DOHH2 (cell line): Measurements from ENCODE around the gene PLXNA3.

Experiments
- H3F3A ChIP-seq: fragments of 200-600 bp; sonication (generic), shearing (Covaris generic); 2 replicates; pipeline ENCODE4 v1.6.0; 2016; ENCODE audit warnings: antibody characterized with exemption, mild to moderate bottlenecking; ENCODE audit not compliant: control insufficient read depth, insufficient read depth
- H3K27ac ChIP-seq: fragments of 200-600 bp; sonication (generic); 2 replicates; pipeline ENCODE4 v1.5.1; 2014; ENCODE audit warnings: low read depth, mild to moderate bottlenecking, low read length, moderate library complexity
- H3K27me3 ChIP-seq: fragments of 200-600 bp; sonication (generic); 2 replicates; pipeline ENCODE4 v1.6.1; 2014; ENCODE audit warnings: mild to moderate bottlenecking, low read length, mixed read lengths; ENCODE audit not compliant: control insufficient read depth
- H3K36me3 ChIP-seq: fragments of 200-600 bp; sonication (generic); 2 replicates; pipeline ENCODE4 v1.6.1; 2014; ENCODE audit warnings: mild to moderate bottlenecking, low read length, moderate library complexity, mixed read lengths; ENCODE audit not compliant: control insufficient read depth
- H3K4me1 ChIP-seq: fragments of 200-600 bp; sonication (generic); 2 replicates; pipeline ENCODE4 v1.6.1; 2014; ENCODE audit warnings: mild to moderate bottlenecking, low read length, mixed read lengths; ENCODE audit not compliant: control insufficient read depth
- H3K4me2 ChIP-seq: fragments of 200-600 bp; sonication (generic); 2 replicates; pipeline ENCODE4 v1.6.0; 2014; ENCODE audit warnings: mild to moderate bottlenecking, low read length, moderate library complexity
- H3K4me3 ChIP-seq: fragments of 200-600 bp; sonication (generic); 2 replicates; pipeline ENCODE4 v1.5.1; 2014; ENCODE audit warnings: mild to moderate bottlenecking, low read length, mixed read lengths
- H3K79me2 ChIP-seq: fragments of 200-600 bp; sonication (generic); 2 replicates; pipeline ENCODE4 v1.6.1; 2014; ENCODE audit warnings: mild to moderate bottlenecking, low read length, mixed read lengths; ENCODE audit not compliant: control insufficient read depth
- H3K9me2 ChIP-seq: fragments of 200-600 bp; sonication (generic); replicated peaks from 2 replicates; pipeline ENCODE4 v1.6.1; 2014; ENCODE audit warnings: mild to moderate bottlenecking, low read length, mixed read lengths; ENCODE audit not compliant: control insufficient read depth
- H3K9me3 ChIP-seq: fragments of 200-600 bp; sonication (generic); 2 replicates; pipeline ENCODE4 v1.6.1; 2014; ENCODE audit warnings: antibody characterized with exemption, low read length, mixed read lengths; ENCODE audit not compliant: control insufficient read depth, insufficient read depth
- H4K20me1 ChIP-seq: fragments of 200-600 bp; sonication (generic); 2 replicates; pipeline ENCODE4 v1.6.0; 2014; ENCODE audit warnings: low read depth, mild to moderate bottlenecking, antibody characterized with exemption, low read length, moderate library complexity; ENCODE audit not compliant: control insufficient read depth, insufficient read depth
- EZH2phosphoT487 ChIP-seq: fragments of 200-600 bp; sonication (generic); IDR thresholded peaks from 2 replicates; pipeline ENCODE4 v1.6.1; 2017; ENCODE audit warnings: borderline replicate concordance, mild to moderate bottlenecking, antibody characterized with exemption, low read length, moderate library complexity, mixed read lengths
- TF ChIP-seq, protein P1 (sequence below): fragments of 200-600 bp; sonication (generic); IDR thresholded peaks from one replicate; pipeline ENCODE4 v1.5.1; 2014; ENCODE audit warnings: antibody characterized with exemption, mild to moderate bottlenecking, low read depth, low read length; ENCODE audit not compliant: poor library complexity, severe bottlenecking

The PLXNA3 gene

DNA sequence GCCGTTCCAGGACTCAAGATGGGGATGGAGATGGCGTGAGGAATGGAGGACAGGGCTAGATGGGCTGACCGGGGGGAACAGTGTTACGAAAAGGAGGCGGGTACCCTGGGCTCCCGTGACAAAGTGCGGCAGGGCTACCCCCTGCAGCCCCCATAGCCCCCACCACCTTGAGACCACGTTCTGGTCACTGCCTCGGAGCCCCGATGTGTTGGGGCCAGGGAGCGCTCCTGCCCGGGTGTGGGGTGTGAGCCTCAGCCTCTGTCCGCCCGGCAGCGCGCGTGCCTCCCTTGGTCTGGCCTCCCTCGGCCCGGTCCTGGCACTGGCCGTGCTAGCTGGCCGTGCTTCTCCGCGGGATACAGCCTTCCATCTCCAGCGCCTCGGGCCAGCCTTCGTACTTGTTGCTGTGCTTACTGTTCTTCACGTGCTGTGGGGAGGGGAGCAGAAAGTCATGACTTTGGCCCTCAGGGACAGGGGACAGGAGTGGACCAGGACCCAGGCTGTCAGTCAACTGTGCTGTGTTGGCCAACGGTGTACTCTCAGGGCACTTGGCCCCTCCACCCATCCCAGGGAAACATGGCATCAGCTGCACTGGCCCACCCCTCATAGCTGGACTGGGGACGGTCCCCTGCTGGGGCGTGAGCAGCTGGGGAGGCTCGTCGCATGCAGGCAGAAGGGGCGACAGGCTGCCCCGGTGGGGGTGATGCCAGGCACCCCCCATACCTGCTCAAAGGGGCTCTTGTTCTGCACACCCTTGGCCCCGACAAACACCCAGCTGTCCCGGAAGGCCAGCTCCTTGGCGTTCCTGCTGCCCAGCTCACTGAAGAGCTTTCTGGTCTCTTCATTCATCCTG, 48.6 kb downstream of the PLXNA3 start:
- H4K20me1 ChIP-seq = no peaks in the 10 kb centered on the region
- no peaks in the 10 kb centered on the region for H3K9me2 ChIP-seq
- H3K36me3 ChIP-seq = peaks cover 18% of the 10 kb centered on the region; the same call in 1 of the 2 replicates
- no peaks in the 10 kb centered on the region for H3K9me3 ChIP-seq
- peaks cover 10% of the 10 kb centered on the region for H3K4me1 ChIP-seq
- no peaks in the 10 kb centered on the region for H3K79me2 ChIP-seq
- no peaks in the 10 kb centered on the region for H3K27me3 ChIP-seq
- H3K4me3 ChIP-seq = no peak overlapping the region
- TF ChIP-seq, protein P1, sequence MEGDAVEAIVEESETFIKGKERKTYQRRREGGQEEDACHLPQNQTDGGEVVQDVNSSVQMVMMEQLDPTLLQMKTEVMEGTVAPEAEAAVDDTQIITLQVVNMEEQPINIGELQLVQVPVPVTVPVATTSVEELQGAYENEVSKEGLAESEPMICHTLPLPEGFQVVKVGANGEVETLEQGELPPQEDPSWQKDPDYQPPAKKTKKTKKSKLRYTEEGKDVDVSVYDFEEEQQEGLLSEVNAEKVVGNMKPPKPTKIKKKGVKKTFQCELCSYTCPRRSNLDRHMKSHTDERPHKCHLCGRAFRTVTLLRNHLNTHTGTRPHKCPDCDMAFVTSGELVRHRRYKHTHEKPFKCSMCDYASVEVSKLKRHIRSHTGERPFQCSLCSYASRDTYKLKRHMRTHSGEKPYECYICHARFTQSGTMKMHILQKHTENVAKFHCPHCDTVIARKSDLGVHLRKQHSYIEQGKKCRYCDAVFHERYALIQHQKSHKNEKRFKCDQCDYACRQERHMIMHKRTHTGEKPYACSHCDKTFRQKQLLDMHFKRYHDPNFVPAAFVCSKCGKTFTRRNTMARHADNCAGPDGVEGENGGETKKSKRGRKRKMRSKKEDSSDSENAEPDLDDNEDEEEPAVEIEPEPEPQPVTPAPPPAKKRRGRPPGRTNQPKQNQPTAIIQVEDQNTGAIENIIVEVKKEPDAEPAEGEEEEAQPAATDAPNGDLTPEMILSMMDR = no peak
- no peak for TF ChIP-seq EZH2phosphoT487
- no peaks in the 10 kb centered on the region for H3F3A ChIP-seq
- H3K4me2 ChIP-seq = no peak overlapping the region
- no peak overlapping the region for H3K27ac ChIP-seq

DNA sequence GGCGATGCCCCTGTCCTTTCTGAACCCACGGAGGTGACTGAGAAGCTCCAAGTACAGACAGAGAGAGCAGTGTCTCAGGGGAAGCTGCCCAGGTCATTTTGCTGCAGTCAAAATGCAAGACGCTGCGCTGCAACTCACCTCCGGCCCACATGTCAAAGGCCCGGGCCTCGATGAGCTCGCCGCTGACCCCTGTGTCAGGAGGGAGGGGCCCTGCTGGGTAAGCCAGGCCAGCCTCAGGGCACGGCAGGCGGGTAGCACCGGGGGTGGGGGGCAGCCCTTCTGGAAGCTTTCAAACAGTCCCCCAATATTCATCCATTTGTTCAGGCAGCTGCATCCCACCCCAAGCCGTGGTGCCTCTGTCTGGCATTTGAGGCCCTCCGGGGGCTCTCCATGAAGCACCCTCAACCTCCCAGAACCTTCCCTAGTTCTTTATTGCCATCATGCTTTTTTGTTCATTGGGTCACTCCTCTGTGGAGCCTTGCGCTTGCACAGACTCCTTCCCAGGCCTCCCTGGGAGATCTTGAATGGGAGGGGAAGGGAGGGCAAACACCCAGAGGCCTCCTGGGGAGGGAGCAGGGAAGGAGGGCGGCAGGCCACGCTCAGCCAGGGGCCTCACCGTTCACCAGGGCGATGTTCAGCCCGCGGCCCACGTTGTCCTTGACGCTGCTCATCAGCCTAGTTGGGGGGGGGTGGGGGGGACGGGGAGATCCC, 49.7 kb downstream of the PLXNA3 start:
- H3K27me3 ChIP-seq = no peaks in the 10 kb centered on the region

DNA sequence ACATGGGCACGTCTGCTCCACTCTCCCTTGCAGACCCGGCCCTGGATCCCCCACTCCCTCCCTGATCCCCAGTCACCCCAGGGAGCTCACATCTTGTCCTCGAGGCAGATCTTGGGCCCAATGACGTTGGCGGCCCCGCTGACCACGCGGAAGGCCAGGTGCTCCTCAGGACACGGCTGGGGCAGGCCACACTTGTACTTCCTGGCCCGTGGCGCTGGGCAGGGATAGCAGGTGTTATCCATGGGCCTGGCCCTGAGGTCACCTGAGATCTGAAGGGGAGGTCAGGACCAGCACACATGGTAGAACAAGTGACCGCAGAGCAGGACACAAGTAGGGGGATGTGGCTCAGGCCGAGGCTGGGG, 50.3 kb downstream of the PLXNA3 start:
- Histone ChIP-seq H3K4me1 (peaks cover 4% of the 10 kb centered on the region; the same call in 1 of the 2 replicates), H3F3A (no peaks in the 10 kb centered on the region), H3K4me2 (no peak overlapping the region), H3K27me3 (no peaks in the 10 kb centered on the region), H3K36me3 (peaks cover 22% of the 10 kb centered on the region; the same call in 1 of the 2 replicates), H3K79me2 (no peaks in the 10 kb centered on the region), H4K20me1 (no peaks in the 10 kb centered on the region), H3K27ac (no peak overlapping the region), H3K4me3 (no peak overlapping the region), H3K9me3 (no peaks in the 10 kb centered on the region), H3K9me2 (no peaks in the 10 kb centered on the region)
- TF ChIP-seq, protein P1 = no peak
- TF ChIP-seq EZH2phosphoT487 = no peak

More for the DNA sequence above, 49.7 kb downstream of the PLXNA3 start:
- no peaks in the 10 kb centered on the region for H4K20me1 ChIP-seq
- peaks cover 22% of the 10 kb centered on the region; the same call in 1 of the 2 replicates for H3K36me3 ChIP-seq
- no peaks in the 10 kb centered on the region for H3F3A ChIP-seq
- H3K27ac ChIP-seq = no peak overlapping the region
- H3K4me2 ChIP-seq = no peak overlapping the region
- H3K9me3 ChIP-seq = no peaks in the 10 kb centered on the region
- no peak for TF ChIP-seq EZH2phosphoT487
- TF ChIP-seq, protein P1 = no peak
- no peaks in the 10 kb centered on the region for H3K79me2 ChIP-seq
- peaks cover 5% of the 10 kb centered on the region for H3K4me1 ChIP-seq
- H3K4me3 ChIP-seq = no peak overlapping the region
- no peaks in the 10 kb centered on the region for H3K9me2 ChIP-seq
